Right ventricle myocardium superior (tissue), 1 donor: ENCODE data around the gene CCDC93. TPM values are rescaled to one million over a fixed set of nuclear protein-coding genes. Genes with fewer than 3 reads are reported as not detected.

Experiments
- ATAC-seq: fragments of 200-7000 bp; cut with Tn5 transposase; one replicate; pipeline ENCODE4 v1.9.1; 2020; ENCODE audit warnings: mild to moderate bottlenecking; ENCODE audit not compliant: poor library complexity
- DNase-seq: peaks from one replicate; pipeline ENCODE4 v3.0.0-alpha.2; 2020
- intact Hi-C: fragments of 100-400 bp; cut with DNase I; formaldehyde crosslinking; loops from one replicate; pipeline ENCODE4 v1.11.2; 2022
- long read RNA-seq: library from polyadenylated mRNA; unstranded; transcript quantifications from one replicate; pipeline ENCODE4 v2.0.0, GENCODE V29; 2021
- total RNA-seq: library from RNA; stranded (reverse); fragmentation: NEBNext Ultra II Directional; extraction: Animal tissue kit (Norgen Biotek cat#: 25700); gene quantifications from one replicate; pipeline ENCODE4 v1.2.1, GENCODE V29; 2021
- donor health status: DM: no; HTN: yes; CAD: no; lungs with severe emphysema.

Gene CCDC93
- 20.9 TPM for total RNA-seq
- long read RNA-seq, full-length matches to known transcripts: 2 of 16 reads
- long read RNA-seq, partial matches to known transcripts: 4 of 16 reads
- long read RNA-seq, other reads (novel, unspliced or antisense): 10 of 16 reads

DNA sequence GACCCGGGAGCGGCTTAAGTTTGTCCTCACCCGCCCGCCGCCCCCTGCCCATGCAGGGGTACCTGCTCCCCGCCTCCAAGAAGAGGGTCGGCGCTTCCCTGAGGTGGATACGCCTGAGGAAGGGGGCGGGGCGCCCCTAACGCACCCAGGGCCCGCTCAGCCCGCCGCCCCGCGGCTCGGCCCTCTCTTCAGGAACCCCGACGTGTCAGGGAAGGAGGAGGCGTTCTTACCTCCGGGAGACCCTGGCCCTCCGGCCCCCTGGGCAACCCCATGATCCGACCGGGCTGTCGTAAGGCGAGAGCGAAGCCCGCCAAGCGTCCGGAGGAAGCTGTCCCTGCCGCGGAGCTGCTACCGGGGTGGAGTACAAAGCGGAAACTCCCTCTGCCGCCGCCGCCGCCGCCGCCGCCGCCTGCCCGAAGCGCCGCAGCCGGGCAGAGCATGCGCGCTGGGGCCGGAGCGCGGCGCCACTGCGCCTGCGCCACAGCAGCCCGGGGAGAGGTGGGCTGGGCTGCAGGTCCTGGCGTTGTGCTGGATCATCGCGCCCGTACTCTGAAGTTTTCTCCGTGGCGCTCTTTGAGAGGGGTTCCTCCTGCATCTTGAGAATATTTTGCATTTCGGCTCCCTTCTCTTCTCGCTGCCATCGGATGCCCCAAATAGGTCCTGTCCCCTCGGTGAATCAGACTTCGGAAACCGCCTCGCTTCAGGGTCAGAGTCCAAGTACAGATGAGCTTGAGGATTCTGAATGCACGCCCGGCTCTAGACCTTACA, at the start of gene CCDC93:
Gene CCDC93 (minus strand): TSS at position 347 of the 768 bp plus-strand sequence. CDS start 75 bp downstream, at position 272.
- DNase-seq (peak; percentile 91), ATAC-seq (peak; percentile 98)
- intact Hi-C loops: no loop called here

- ATAC-seq: no peak
- intact Hi-C loops: no loop called here
- DNase-seq: no peak
These were observed 48.8 kb upstream of the CCDC93 start for GRCh38 chr2:118062669-118063068.

GRCh38 chr2:118062048-118062447, 48.2 kb upstream of the CCDC93 start:
- intact Hi-C loops: no loop called here
- ATAC-seq (no peak), DNase-seq (no peak)

GRCh38 chr2:118061135-118061955, 47.5 kb upstream of the CCDC93 start:
- DNase-seq (no peak), ATAC-seq (peak; percentile 70)
- intact Hi-C loops: no loop called here

DNA sequence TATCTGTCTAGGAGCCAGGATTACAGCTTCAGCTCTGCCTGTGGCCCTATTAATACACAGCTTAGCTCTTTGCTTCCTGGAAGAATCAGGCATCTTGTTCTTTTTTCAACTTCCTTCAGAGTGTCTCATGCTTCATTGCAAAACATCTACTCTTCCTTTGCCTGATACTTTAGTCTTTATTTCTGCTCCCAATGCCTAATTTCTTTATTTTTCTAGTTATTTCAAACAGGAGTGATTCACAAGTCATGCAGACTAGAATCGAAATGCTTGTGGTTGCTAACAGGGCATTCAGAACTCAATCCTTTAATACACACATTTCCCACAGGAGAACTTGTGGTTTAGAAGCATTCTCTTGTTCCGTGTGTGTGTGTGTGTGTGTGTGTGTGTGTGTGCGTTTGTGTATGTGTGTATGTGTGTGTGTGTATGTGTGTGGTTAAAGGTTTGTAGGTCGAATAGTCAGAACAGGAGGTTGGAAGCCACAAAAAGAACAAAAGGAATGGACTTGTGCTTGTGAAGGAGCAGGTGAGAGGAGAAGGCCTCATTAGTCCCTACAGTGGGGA, 46.1 kb upstream of the CCDC93 start:
- intact Hi-C loops: no loop called here
- ATAC-seq: no peak
- DNase-seq: no peak

GRCh38 chr2:118058951-118059350, 45.1 kb upstream of the CCDC93 start:
- no peak for DNase-seq
- intact Hi-C loops: no loop called here
- ATAC-seq: no peak

GRCh38 chr2:118056801-118057200, 42.9 kb upstream of the CCDC93 start:
- intact Hi-C loops: no loop called here
- ATAC-seq (no peak), DNase-seq (no peak)

DNA sequence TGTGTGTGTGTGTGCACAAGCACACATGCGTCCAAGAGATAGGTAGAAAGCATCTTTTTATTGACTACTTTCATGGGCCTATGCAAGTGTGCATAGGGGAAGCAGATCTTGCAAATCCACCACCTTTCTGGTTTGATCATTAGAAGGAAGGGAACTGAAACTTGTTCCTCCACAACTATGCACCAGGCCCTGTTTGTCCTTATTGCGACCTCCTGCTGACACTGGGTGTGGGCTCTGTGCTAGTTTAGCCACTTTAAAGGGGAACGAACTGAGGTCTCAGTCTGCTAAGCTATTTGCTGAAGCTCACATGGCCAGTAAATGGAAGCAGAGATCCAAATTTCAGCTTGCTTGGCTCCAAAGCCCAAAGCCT, 42.3 kb upstream of the CCDC93 start:
- ATAC-seq: peak; percentile 73
- intact Hi-C loops: no loop called here

DNA sequence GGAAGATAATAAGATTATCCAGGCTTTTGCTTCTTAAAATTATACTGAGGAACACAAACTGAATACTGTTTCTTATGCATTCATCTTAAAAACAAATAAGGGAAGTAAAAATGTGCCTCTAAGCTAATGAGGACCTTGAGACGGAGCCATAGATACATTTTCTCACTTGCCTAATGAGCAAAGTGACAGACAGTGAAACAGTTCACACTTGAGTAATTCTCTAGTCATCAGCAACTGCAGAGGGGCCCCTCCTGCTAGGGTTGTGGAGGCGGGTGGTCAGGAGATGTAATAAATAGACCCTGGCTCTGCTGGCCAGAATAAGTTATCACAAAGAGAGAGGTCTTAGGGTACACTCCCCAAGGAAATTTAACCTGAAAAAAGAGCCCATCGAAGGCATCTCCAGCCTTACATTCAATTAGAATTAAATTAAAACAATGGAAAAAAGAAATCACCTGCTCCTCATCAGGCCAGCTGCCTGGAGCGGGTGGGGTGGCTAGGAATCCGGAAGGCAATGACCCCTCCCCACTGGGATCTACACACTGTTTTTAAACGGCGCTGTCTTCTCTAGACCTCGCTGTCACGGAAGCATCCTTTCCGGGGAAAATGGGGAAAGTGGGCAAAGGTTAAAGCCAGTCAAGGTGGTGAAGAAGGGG, 41.8 kb upstream of the CCDC93 start:
- no peak for DNase-seq
- intact Hi-C loops: no loop called here
- no peak for ATAC-seq

More for the DNA sequence above, 42.3 kb upstream of the CCDC93 start:
- no peak for DNase-seq

DNA sequence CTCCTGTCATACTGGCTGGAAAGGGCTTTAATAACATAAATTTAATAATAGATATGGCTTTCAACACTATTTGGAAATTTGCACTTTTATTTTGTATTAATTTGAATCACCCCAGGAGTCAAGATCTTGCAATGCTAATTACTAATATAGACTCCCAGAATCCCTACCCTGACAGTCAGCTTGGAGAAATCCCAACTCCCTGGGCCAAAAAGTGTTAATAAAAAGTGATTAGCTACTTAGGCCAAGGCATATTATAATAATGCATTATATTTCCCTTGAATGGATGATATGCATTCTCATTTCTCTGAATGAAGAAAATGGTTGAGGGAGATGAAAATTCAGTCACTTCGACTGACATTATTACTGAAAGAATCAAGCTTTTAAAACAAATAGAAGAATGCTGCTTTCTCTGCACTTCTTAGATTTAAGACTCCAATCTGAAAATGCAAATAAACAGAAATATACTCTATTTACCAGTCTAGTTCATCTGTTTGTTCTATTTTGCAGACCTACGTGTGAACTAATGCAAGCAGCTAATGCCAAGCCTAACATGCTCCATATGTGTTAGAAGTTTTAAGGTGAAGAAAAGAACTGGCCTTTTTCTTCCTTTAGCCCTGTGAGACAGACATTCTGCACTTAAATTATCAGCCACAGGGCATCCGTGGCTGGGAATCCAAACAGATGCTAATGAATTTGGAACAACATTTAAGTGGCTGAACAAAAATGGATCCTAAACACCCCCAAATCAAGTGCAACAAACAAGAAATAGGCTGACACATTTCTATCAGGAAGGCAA, 40.5 kb upstream of the CCDC93 start:
- no peak for ATAC-seq
- intact Hi-C loops: no loop called here
- DNase-seq: no peak

GRCh38 chr2:118053681-118054080, 39.8 kb upstream of the CCDC93 start:
- ATAC-seq (no peak), DNase-seq (no peak)
- intact Hi-C loops: no loop called here

GRCh38 chr2:118052474-118052873, 38.6 kb upstream of the CCDC93 start:
- no peak for ATAC-seq
- intact Hi-C loops: no loop called here

GRCh38 chr2:118051826-118052358, 38.0 kb upstream of the CCDC93 start:
- intact Hi-C loops: no loop called here

More at GRCh38 chr2:118052474-118052873, 38.6 kb upstream of the CCDC93 start:
- no peak for DNase-seq

GRCh38 chr2:118050974-118051373, 37.1 kb upstream of the CCDC93 start:
- ATAC-seq: no peak
- intact Hi-C loops: no loop called here
- DNase-seq: no peak

More at GRCh38 chr2:118051826-118052358, 38.0 kb upstream of the CCDC93 start:
- ATAC-seq (no peak), DNase-seq (no peak)

DNA sequence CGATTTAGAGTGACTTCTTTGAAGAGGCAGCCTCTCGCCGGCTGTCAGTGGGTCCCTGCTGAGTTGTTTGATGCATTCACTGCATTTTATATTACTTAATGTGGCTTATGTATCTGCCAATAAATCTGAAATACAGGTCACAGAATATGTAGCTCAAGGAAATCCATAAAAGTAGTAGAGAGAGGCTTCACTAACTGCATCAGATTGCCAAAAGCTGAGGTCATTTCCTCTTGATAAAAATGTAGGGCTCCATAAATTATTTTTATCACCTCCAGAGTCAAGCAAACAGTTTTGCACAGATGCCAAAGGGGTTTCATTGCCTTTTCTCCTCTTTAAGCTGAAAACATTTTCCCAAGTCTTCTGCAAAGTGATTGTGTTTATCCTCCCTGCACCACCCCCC, 36.5 kb upstream of the CCDC93 start:
- ATAC-seq: no peak
- no peak for DNase-seq
- intact Hi-C loops: no loop called here

DNA sequence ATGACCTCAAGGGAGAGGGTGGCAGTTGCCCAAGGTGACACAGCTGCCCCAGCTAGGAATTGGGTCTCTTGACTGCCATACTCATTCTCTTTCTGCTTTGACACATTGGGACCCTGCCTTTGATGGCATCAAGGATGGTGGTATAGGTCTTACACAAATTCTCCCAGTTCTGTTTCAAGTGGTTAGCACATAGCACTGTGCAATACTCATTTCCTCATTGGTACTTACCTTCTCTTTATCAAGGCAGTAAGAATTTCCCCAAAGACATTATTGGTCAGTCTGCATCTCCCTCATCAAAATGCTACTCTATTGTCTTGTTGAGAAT, 35.9 kb upstream of the CCDC93 start:
- DNase-seq (no peak), ATAC-seq (no peak)
- intact Hi-C loops: loop anchor here (5.0 kb wide), 1 partner anchor 808 kb away; no protein-coding TSS in a partner anchor

GRCh38 chr2:118049140-118049815, 35.4 kb upstream of the CCDC93 start:
- intact Hi-C loops: loop anchor here (5.0 kb wide), 1 partner anchor 808 kb away; no protein-coding TSS in a partner anchor
- ATAC-seq (no peak), DNase-seq (no peak)
